GM19397 (cell line): ENCODE measurements around the gene PLTP.

ENCODE experiments used
- ATAC-seq: cut with Tn5 transposase; IDR thresholded peaks from one replicate; pipeline ENCODE4 v1.9.1; 2021; ENCODE audit warnings: mild to moderate bottlenecking, moderate library complexity; ENCODE audit not compliant: unreplicated experiment

Gene PLTP

GRCh38 chr20:45850926-45851325 lies 61.0 kb downstream of the PLTP start:
- ATAC-seq = no peak

GRCh38 chr20:45850238-45850637 lies 61.7 kb downstream of the PLTP start:
- no peak for ATAC-seq

- ATAC-seq = no peak
Observed at GRCh38 chr20:45848969-45849582, 62.9 kb downstream of the PLTP start.
